ENCODE data around the gene NOS3.

GRCh38 chr7:150998341-150998740 lies 7.5 kb downstream of the NOS3 start:
- no peak for TF ChIP-seq YY1 (IDR thresholded peaks at IDR 0.05; ENCODE audit: borderline replicate concordance in 1 of 3, control insufficient read depth in 1 of 3, extremely low read depth in 1 of 3, insufficient read depth in 3 of 3, insufficient read length in 1 of 3, insufficient replicate concordance in 2 of 3, low read depth in 1 of 3, low read length in 2 of 3)
- no peak for TF ChIP-seq THRAP3 (IDR thresholded peaks at IDR 0.05; ENCODE audit: borderline replicate concordance)
- no peak for TF ChIP-seq FOXP1 (CRISPR knock-in tag; IDR thresholded peaks at IDR 0.05)
- TF ChIP-seq CEBPB (tag; IDR thresholded peaks at IDR 0.05), result no peak
- TF ChIP-seq ZBTB33 (CRISPR knock-in tag; IDR thresholded peaks at IDR 0.05), result no peak
- TF ChIP-seq JUND (IDR thresholded peaks at IDR 0.05; ENCODE audit: borderline replicate concordance, low read depth, low read length), result no peak
- no peak for TF ChIP-seq JUND (tag; IDR thresholded peaks at IDR 0.05; ENCODE audit: borderline replicate concordance, low read depth, low read length)
- no peak for TF ChIP-seq NR2C2 (CRISPR knock-in tag; IDR thresholded peaks at IDR 0.05)
- TF ChIP-seq NR2C2 (tag; IDR thresholded peaks at IDR 0.05), result no peak
- no peak for TF ChIP-seq TCF7L2 (IDR thresholded peaks at IDR 0.05; ENCODE audit: low read depth, low read length)
- TF ChIP-seq POLR2A (conservative IDR thresholded peaks at IDR 0.05), result no peak
- TF ChIP-seq HOMEZ (CRISPR knock-in tag; IDR thresholded peaks at IDR 0.05), result no peak
- no peak for TF ChIP-seq POLR2AphosphoS5 (IDR thresholded peaks at IDR 0.05; ENCODE audit: control insufficient read depth, insufficient read depth, low read depth, low read length)
- no peak for TF ChIP-seq ZHX1 (conservative IDR thresholded peaks at IDR 0.05; ENCODE audit: low read length)
- no peak for TF ChIP-seq PHB (CRISPR knock-in tag; IDR thresholded peaks at IDR 0.05)
- TF ChIP-seq GATAD2B (IDR thresholded peaks at IDR 0.05; ENCODE audit: borderline replicate concordance), result no peak

Measured in K562 (cell line).